Transverse colon (tissue), 4 donors: ENCODE results near the gene EMP2.

Experiments used
- POLR2AphosphoS5 ChIP-seq, 3 donors: sonication (generic); formaldehyde crosslinking; IDR thresholded peaks; one replicate each; pipeline ENCODE4 v1.6.1; 2016; ENCODE audit warnings: antibody characterized with exemption in 3 of 3
- TF ChIP-seq, protein P1 (sequence below), 5 experiments: fragments of 200-600 bp in 3 of 5; fragments of 450-650 bp in 2 of 5; sonication (generic) in 3 of 5; IDR thresholded peaks; 1 replicate in 2 of 5; 2 replicates in 3 of 5; pipeline ENCODE4 v1.5.1; 2016 to 2017; ENCODE audit warnings: antibody characterized with exemption in 5 of 5, inconsistent platforms in 3 of 5, mild to moderate bottlenecking in 2 of 5, moderate library complexity in 1 of 5

DNA sequence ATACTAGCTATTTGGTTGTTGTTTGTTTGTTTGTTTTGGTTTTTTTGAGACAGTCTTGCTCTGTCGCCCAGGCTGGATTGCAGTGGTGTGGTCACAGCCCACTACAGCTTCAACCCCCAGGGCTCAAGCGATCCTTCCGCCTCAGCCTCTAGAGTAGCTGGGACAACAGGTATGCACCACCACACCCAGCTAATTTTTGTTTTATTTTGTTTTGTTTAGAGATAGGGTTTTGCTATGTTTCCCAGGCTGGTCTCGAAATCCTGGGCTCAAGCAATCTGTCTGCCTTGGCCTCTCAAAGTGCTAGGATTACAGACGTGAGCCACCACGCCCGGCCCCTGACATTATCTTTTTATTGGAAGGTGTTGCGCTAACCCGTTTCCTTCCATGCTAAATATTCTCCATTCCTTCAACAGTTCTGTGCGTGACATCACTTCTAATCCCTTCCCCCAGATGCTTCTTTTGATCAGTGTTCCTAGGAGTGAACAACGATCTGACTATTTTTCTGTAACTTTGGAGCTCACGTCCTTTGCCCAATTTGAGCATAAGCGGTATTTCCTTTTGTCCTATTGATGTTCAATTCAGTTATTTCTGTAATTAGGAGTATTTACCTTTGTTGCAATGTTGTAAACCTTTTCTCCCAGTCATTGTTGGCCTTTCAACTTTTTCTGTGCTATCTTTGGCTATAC lies 30.2 kb upstream of the EMP2 start:
- TF ChIP-seq, protein P1, sequence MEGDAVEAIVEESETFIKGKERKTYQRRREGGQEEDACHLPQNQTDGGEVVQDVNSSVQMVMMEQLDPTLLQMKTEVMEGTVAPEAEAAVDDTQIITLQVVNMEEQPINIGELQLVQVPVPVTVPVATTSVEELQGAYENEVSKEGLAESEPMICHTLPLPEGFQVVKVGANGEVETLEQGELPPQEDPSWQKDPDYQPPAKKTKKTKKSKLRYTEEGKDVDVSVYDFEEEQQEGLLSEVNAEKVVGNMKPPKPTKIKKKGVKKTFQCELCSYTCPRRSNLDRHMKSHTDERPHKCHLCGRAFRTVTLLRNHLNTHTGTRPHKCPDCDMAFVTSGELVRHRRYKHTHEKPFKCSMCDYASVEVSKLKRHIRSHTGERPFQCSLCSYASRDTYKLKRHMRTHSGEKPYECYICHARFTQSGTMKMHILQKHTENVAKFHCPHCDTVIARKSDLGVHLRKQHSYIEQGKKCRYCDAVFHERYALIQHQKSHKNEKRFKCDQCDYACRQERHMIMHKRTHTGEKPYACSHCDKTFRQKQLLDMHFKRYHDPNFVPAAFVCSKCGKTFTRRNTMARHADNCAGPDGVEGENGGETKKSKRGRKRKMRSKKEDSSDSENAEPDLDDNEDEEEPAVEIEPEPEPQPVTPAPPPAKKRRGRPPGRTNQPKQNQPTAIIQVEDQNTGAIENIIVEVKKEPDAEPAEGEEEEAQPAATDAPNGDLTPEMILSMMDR (IDR thresholded peaks at IDR 0.05), result no peak
- no peak for TF ChIP-seq POLR2AphosphoS5 (IDR thresholded peaks at IDR 0.05)
